Prostate gland (tissue), 2 donors: ENCODE data around the gene ARHGAP26. TPM values are rescaled to one million over a fixed set of nuclear protein-coding genes. Genes with fewer than 3 reads are reported as not detected.

Experiments
- DNase-seq: peaks from one replicate; pipeline ENCODE4 v3.0.0-alpha.2; 2019; ENCODE audit warnings: low spot score
- H3K27ac ChIP-seq, 2 donors: fragments of 200-600 bp; sonication (generic); 2 replicates each; pipeline ENCODE4 v1.5.1; 2017 to 2019
- H3K27me3 ChIP-seq: fragments of 200-600 bp; sonication (generic); replicated peaks from 2 replicates; pipeline ENCODE4 v1.5.1; 2019; ENCODE audit not compliant: insufficient read depth
- H3K36me3 ChIP-seq, 2 donors: fragments of 200-600 bp; sonication (generic); 1 replicate in 1 of 2; 2 replicates in 1 of 2; pipeline versions ENCODE4 v1.5.1 to v1.8.1; 2017 to 2019
- H3K4me1 ChIP-seq: fragments of 200-600 bp; sonication (generic); replicated peaks from 2 replicates; pipeline ENCODE4 v1.5.1; 2019
- H3K4me3 ChIP-seq, 2 donors: fragments of 200-600 bp; sonication (generic); 2 replicates each; pipeline ENCODE4 v1.5.1; 2017 to 2019
- H3K9me3 ChIP-seq: fragments of 200-600 bp; sonication (generic); 2 replicates; pipeline ENCODE4 v1.5.1; 2017
- CTCF ChIP-seq, 4 experiments: fragments of 200-600 bp in 2 of 4; fragments of 450-650 bp in 2 of 4; sonication (generic) in 2 of 4; IDR thresholded peaks; 1 replicate in 3 of 4; 2 replicates in 1 of 4; pipeline ENCODE4 v1.5.1; 2016 to 2019; ENCODE audit warnings: antibody characterized with exemption in 4 of 4, mild to moderate bottlenecking in 2 of 4, moderate library complexity in 2 of 4
- POLR2A ChIP-seq: fragments of 450-650 bp; IDR thresholded peaks from one replicate; pipeline ENCODE4 v1.6.1; 2016; ENCODE audit warnings: antibody characterized with exemption, mild to moderate bottlenecking
- POLR2AphosphoS5 ChIP-seq: sonication (generic); formaldehyde crosslinking; IDR thresholded peaks from one replicate; pipeline ENCODE4 v1.6.1; 2017; ENCODE audit warnings: antibody characterized with exemption
- WGBS: methylation state at CpG from one replicate; pipeline ENCODE4 v1.1.5; 2018; 5-methylcytosine and 5-hydroxymethylcytosine counted together
- intact Hi-C: fragments of 100-400 bp; cut with DNase I; formaldehyde crosslinking; loops from one replicate; pipeline ENCODE4 v1.14.2; 2022
- total RNA-seq, 2 donors: library from RNA; depleted of rRNA; stranded (reverse); fragments of >200 nt; gene quantifications; one replicate each; pipeline ENCODE4 v1.1.0, GENCODE V29; 2016

The ARHGAP26 gene
- total RNA-seq, 2 donors from 2014 or later: 11.7 to 39.8 TPM

- intact Hi-C loops: loop anchor here (10.0 kb wide), 1 partner anchor 175 kb away; the partner anchor contains the start of gene NR3C1
- Histone ChIP-seq H3K4me3 (no peak overlapping the region), H3K36me3 (no peaks in the 10 kb centered on the region), H3K4me1 (no peaks in the 10 kb centered on the region), H3K9me3 (no peaks in the 10 kb centered on the region), H3K27me3 (no peaks in the 10 kb centered on the region), H3K27ac (no peak overlapping the region)
- no peak for DNase-seq
- TF ChIP-seq CTCF (IDR thresholded peaks at IDR 0.05) (no peak), POLR2A (no peak)
- WGBS: 81% methylated on average over 10 of the region's 10 CpGs
Measured at GRCh38 chr5:143229896-143230675, 459.9 kb downstream of the ARHGAP26 start.

- intact Hi-C loops: no loop called here
- Histone ChIP-seq H3K9me3 (no peaks in the 10 kb centered on the region), H3K4me1 (no peaks in the 10 kb centered on the region), H3K36me3 (no peaks in the 10 kb centered on the region), H3K4me3 (no peak overlapping the region), H3K27me3 (no peaks in the 10 kb centered on the region), H3K27ac (no peak overlapping the region)
- no peak for TF ChIP-seq POLR2A
- TF ChIP-seq CTCF (IDR thresholded peaks at IDR 0.05): no peak
- no peak for TF ChIP-seq POLR2AphosphoS5
- no peak for DNase-seq
- 87% methylated on average over 6 of the region's 6 CpGs for whole genome bisulfite sequencing
Measured at GRCh38 chr5:143230676-143230996, 460.5 kb downstream of the ARHGAP26 start.

- no peak for TF ChIP-seq POLR2AphosphoS5
- TF ChIP-seq CTCF (IDR thresholded peaks at IDR 0.05): no peak
- TF ChIP-seq POLR2A: no peak
- intact Hi-C loops: no loop called here
- Histone ChIP-seq H3K27me3 (no peaks in the 10 kb centered on the region), H3K9me3 (no peaks in the 10 kb centered on the region), H3K4me3 (no peak overlapping the region), H3K36me3 (no peaks in the 10 kb centered on the region), H3K27ac (no peak overlapping the region), H3K4me1 (no peaks in the 10 kb centered on the region)
- 60% methylated on average over 3 of the region's 3 CpGs for WGBS
- DNase-seq: no peak
Measured at GRCh38 chr5:143231416-143231815, 461.2 kb downstream of the ARHGAP26 start.

GRCh38 chr5:143231973-143232812 is 462.0 kb downstream of the ARHGAP26 start:
- no peak overlapping the region for H3K27ac ChIP-seq
- DNase-seq: no peak
- H3K4me3 ChIP-seq: no peak overlapping the region
- H3K27me3 ChIP-seq: no peaks in the 10 kb centered on the region
- H3K36me3 ChIP-seq: no peaks in the 10 kb centered on the region
- intact Hi-C loops: no loop called here
- no peaks in the 10 kb centered on the region for H3K4me1 ChIP-seq
- no peaks in the 10 kb centered on the region for H3K9me3 ChIP-seq
- 96% methylated on average over 7 of the region's 7 CpGs for WGBS
- no peak for TF ChIP-seq POLR2AphosphoS5
- TF ChIP-seq POLR2A: no peak
- TF ChIP-seq CTCF (IDR thresholded peaks at IDR 0.05): no peak
